GM10266 (cell line): ENCODE measurements around the gene RASD1.

Source experiments
- DNase-seq: peaks from one replicate; pipeline ENCODE4 v3.0.0; 2012; ENCODE audit errors: extremely low spot score
- CTCF ChIP-seq: IDR thresholded peaks from 2 replicates; pipeline ENCODE4 v1.5.1; 2012; ENCODE audit warnings: mild to moderate bottlenecking, low read depth; ENCODE audit not compliant: control insufficient read depth, insufficient read depth; ENCODE audit errors: missing control alignments

Gene RASD1

GRCh38 chr17:17533901-17534441, 37.8 kb upstream of the RASD1 start:
- TF ChIP-seq CTCF = no peak
- no peak for DNase-seq

GRCh38 chr17:17532991-17533390, 36.8 kb upstream of the RASD1 start:
- no peak for DNase-seq
- TF ChIP-seq CTCF = no peak

- TF ChIP-seq CTCF = no peak
- no peak for DNase-seq
Measured at GRCh38 chr17:17531156-17531555, 35.0 kb upstream of the RASD1 start.

- TF ChIP-seq CTCF = no peak
- DNase-seq = no peak
Measured at GRCh38 chr17:17528696-17529652, 32.8 kb upstream of the RASD1 start.

GRCh38 chr17:17527956-17528500, 31.8 kb upstream of the RASD1 start:
- no peak for TF ChIP-seq CTCF
- DNase-seq = no peak

GRCh38 chr17:17527534-17527933, 31.3 kb upstream of the RASD1 start:
- no peak for DNase-seq
- TF ChIP-seq CTCF = no peak

- no peak for DNase-seq
- no peak for TF ChIP-seq CTCF
Measured at GRCh38 chr17:17526369-17526768, 30.2 kb upstream of the RASD1 start.
